Measurements from ENCODE around the gene MBOAT2.
"Not testable (repeated sequence)": the region's sequence is repeated elsewhere in the genome, so short reads cannot be mapped to it uniquely, and the experiment has no call there.

The MBOAT2 gene

GRCh38 chr2:8896671-8897070 lies 106.8 kb downstream of the MBOAT2 start:
- DNase-seq (ENCODE audit: low spot score): not testable (repeated sequence)

GRCh38 chr2:8895087-8895912 lies 108.2 kb downstream of the MBOAT2 start:
- DNase-seq (ENCODE audit: low spot score): not testable (repeated sequence)

GRCh38 chr2:8893978-8894820 lies 109.3 kb downstream of the MBOAT2 start:
- DNase-seq (ENCODE audit: low spot score): no peak

- DNase-seq (ENCODE audit: low spot score): no peak
Measured at GRCh38 chr2:8893474-8893873, 110.0 kb downstream of the MBOAT2 start.

GRCh38 chr2:8892111-8892510 lies 111.4 kb downstream of the MBOAT2 start:
- DNase-seq (ENCODE audit: low spot score): no peak

DNA sequence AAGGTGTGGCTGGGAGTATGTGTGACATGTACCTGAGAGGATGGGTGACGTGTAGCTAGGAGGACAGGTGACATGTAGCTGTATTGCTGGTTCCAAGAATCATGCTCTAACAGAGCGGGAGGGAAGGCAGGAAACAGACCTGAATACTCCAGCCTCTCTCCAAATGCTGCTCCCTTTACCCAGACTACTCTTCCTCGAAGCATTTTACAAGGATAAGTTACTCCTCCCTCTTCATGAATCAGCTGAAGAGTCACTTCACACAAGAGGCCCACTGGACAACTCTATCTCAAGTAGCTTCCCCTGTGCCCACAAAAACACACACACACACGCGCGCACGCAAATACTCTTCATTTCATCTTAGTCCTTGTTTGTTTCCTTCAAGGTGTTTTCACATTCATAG lies 113.5 kb downstream of the MBOAT2 start:
- no peak for DNase-seq (ENCODE audit: low spot score)

- DNase-seq (ENCODE audit: low spot score): no peak
Measured at GRCh38 chr2:8888963-8889362, 114.5 kb downstream of the MBOAT2 start.

DNA sequence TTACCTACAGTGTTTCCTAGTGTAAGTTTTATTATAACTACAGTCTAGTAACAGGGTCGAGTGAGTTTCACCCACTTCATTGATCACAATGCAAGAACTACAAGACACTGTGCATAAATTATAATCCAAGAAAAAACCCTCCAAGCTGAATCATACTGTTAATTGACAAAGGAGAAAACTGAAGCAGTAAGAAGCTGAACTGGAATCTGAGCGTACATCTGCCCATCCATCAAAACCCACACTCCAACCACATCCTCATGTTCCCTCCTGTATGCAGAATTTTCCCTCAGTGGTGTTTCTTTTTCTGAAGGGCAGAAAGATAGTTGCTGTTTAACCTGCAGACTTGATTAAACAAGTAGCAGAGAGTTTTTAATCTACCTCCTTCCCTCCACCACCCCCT lies 116.6 kb downstream of the MBOAT2 start:
- no peak for DNase-seq (ENCODE audit: low spot score)

DNA sequence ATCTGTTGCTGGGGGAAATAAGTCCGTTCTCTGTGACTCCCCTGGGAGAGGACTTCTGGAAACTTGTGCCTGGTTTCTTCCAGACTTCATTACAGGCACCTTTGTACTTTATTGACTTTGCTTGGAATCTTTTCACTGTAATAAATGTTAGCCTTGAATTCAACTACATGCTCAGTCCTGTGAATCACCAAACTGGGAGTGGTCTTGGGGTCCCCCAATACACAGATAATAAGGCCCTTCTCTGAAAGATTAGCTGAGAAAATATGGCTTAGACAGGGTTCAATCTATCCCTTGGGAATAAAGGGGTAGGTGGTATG lies 117.3 kb downstream of the MBOAT2 start:
- DNase-seq (ENCODE audit: low spot score): no peak

DNA sequence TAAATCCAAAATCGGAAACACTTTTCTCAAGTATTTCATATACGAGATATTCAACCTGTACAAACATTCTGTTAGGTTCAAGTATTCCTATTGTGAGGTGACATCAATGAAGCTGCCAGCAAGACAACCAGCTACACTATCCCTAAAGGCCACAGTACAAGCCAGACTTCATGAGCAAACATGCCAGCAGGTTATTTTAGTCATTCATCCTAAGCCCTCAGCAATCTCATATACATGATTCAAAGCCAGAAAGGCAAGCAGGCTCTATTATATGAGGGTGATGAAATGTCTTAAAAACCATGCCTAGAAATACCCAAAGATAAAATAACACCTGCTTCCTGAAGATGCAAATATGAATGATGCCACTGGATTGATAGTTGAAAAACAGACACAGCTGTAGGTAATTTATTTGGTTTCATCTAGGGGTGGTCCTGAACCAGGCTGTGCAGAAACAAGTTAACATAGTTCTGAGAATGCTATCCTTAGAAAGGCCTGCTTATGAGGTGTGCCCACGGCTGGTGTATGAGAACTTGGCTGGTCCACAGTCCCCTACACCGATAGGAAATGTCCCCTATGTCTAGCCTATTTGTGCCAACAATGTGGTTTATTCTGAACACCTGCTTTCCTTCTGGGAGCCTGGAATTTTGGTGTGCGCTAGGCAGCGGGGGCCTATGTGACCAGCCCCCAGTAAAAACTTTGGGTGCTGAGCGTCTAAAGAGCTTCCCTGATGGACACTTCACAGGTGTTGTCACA lies 117.9 kb downstream of the MBOAT2 start:
- DNase-seq (ENCODE audit: low spot score): no peak

DNA sequence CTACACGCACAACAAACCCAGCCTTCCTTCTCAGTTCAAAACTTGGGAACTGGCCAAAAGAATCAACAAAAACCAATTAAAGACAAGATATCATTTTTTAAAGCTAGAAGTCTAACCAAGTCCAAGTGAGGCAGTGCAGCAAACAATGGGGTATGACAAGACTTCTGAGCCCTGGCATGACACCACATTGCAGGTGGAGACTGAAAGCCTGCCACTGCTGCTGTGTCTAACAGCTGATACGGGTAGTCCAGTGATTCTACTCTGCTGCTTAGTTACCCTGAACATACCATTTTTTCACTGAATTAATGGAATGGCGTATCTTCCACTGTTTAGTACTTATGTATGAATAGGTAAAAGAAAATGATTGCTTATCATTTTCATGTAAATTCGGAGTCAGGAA lies 118.7 kb downstream of the MBOAT2 start:
- DNase-seq (ENCODE audit: low spot score): no peak

DNA sequence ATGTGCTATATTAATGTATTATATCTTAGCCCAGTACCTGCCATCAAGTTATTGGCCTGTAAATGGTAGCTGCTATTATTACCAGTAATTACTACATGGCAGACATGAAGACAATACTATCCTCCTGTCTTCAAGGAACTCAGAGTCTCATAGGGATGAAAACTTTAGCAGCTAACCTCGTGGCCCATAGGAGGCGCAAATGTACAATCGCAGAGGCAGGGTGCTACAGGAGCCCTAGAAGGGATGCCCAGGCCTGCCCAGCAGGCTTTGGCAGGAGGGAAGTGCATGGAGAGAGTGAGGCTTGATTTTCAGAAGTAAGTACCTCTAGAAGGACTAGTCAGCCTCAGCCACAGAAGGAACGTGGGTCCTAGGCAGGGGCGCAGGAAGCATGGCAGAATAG lies 121.4 kb downstream of the MBOAT2 start:
- peak; percentile 37 for DNase-seq (ENCODE audit: low spot score)

DNA sequence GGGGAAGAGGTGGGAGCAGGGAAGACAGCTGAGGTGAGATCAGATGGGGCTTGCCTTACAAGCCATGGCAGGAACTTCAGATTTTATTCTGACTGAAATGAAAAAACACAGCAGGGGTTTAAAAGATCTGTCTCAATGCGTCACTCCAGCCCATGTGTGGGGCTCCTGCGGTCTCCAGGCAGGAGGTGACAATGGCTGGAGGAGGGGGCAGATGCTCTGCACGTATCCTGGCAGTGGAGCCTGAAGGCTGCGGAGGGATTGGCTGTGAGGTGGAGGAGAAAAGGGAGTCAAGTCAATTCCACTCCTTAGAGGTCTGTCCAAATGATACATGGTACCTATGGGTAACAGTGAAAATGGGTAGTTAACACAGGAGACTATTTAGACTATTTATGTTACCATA lies 125.6 kb downstream of the MBOAT2 start:
- DNase-seq (ENCODE audit: low spot score): no peak

- DNase-seq (ENCODE audit: low spot score): no peak
Measured at GRCh38 chr2:8877332-8877731, 126.2 kb downstream of the MBOAT2 start.

DNA sequence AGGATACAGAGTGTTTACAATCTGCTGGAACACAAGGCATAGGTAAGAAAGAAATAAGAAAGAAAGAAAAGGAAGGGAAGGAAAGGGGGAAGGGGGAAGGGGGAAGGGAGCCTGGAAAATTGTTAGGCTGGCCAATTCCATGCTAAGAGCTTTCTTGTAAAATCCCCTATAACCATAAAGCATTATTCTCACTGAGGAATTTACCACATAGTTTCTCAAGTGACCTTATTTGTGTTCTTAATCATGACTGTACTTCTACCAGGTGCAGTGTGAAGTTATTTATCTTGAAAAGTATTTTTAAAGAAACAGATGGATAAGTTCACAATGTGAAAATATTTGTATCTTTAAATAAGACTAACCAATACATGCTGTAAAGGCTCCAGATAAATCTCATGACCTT lies 126.9 kb downstream of the MBOAT2 start:
- no peak for DNase-seq (ENCODE audit: low spot score)

DNA sequence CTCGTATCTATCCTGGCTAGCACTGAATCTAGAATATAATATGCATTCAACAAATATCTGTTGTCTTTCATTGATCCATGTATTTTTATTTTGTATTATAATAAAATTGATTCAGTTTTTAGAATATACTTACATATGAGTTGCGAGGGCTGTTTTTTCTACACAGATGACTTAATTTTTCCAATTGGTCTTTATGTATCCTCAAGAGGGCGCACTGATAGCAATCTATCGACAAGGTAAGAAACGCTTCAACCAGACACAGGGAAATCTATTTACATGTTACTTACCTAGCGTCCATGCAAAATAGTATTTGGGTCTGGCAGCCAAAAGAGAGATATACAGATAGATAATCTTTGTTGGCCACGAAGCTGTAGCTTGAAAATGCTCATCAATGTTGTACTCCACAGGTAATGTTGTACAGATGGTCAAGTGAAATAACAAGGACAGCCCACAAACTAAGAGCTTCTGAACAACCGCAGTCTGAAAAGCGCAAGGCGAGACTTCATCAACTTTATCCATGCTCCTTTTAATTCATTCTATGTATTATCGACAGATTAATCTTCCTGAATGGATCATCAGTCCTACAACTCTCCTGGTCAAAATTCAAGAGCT lies 130.6 kb downstream of the MBOAT2 start:
- DNase-seq (ENCODE audit: low spot score): peak; percentile 72

- no peak for DNase-seq (ENCODE audit: low spot score)
Measured at GRCh38 chr2:8870441-8870840, 133.0 kb downstream of the MBOAT2 start.

GRCh38 chr2:8867363-8867762 lies 136.1 kb downstream of the MBOAT2 start:
- no peak for DNase-seq (ENCODE audit: low spot score)

DNA sequence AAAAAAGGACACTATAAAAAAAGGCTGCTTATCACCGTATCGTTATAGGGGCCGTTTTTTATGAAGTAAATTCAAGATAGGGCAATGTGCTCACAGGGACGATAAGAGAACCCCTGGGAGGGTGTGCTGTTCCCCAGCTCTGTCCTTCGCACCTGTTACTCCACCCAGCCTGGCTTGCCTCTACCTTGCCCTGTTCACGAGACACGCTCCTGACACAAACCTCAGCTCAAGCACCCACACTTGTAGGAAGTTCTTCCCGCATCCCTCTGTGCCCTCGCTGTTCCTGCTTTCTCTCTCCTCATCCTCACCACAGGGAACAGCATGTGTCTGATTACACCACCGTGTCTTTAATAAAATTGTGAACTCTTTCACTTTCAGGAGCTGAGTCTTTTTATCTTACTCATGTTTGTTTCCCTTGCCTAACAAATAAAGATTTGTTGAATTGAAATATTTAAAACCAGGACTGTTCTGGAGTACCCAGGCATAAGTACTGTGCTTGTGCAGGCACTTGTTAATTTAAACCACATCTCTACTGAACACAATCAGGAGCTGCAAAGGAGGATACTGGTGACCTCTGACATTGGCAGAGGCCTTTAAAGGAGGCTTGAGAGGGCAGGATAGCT lies 140.0 kb downstream of the MBOAT2 start:
- no peak for DNase-seq (ENCODE audit: low spot score)

- no peak for DNase-seq (ENCODE audit: low spot score)
Measured at GRCh38 chr2:8862230-8862629, 141.3 kb downstream of the MBOAT2 start.

- DNase-seq (ENCODE audit: low spot score): no peak
Measured at GRCh38 chr2:8861797-8862196, 141.7 kb downstream of the MBOAT2 start.

DNA sequence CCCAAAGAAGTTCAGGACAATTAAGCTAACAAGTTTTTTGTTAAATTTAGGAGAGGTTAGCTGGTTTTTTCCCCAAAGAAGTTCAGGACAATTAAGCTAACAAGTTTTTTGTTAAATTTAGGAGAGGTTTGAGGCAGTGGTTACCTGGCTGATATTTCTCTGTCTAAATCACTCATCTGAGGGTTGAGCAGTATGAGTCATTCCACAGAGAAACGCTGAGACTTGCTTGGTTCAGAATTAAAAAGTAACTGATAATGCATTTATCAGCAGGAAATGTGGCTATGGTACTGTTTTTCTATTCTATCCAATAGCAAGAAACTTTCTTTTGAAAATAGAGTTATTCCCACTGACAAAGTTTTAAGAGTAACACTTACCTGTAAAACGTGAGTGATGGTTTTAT lies 143.2 kb downstream of the MBOAT2 start:
- DNase-seq (ENCODE audit: low spot score): no peak

Data from globus pallidus (tissue), 1 donor.